GM19468 (cell line): ENCODE data around the gene F10.

Source experiments
- ATAC-seq: cut with Tn5 transposase; IDR thresholded peaks from one replicate; pipeline ENCODE4 v1.9.1; 2021; ENCODE audit warnings: mild to moderate bottlenecking, moderate library complexity, moderate number of reproducible peaks; ENCODE audit not compliant: unreplicated experiment; ENCODE audit errors: extremely low read depth

F10 gene

GRCh38 chr13:113086031-113086750 is 36.4 kb upstream of the F10 start:
- ATAC-seq, result no peak

GRCh38 chr13:113086991-113087922 is 35.3 kb upstream of the F10 start:
- no peak for ATAC-seq

- no peak for ATAC-seq
These were observed 34.5 kb upstream of the F10 start for GRCh38 chr13:113087923-113088690.

GRCh38 chr13:113088691-113089020 is 33.9 kb upstream of the F10 start:
- ATAC-seq, result no peak

- ATAC-seq, result no peak
These were observed 32.7 kb upstream of the F10 start for GRCh38 chr13:113089693-113090414.

GRCh38 chr13:113090415-113090770 is 32.2 kb upstream of the F10 start:
- ATAC-seq, result no peak

GRCh38 chr13:113090806-113091205 is 31.8 kb upstream of the F10 start:
- no peak for ATAC-seq

- no peak for ATAC-seq
These were observed 31.3 kb upstream of the F10 start for GRCh38 chr13:113091211-113091771.

GRCh38 chr13:113091891-113092775 is 30.5 kb upstream of the F10 start:
- ATAC-seq, result no peak

- no peak for ATAC-seq
These were observed 29.6 kb upstream of the F10 start for GRCh38 chr13:113092776-113093579.

GRCh38 chr13:113093580-113094409 is 28.8 kb upstream of the F10 start:
- ATAC-seq, result no peak

GRCh38 chr13:113094410-113094800 is 28.2 kb upstream of the F10 start:
- no peak for ATAC-seq

- no peak for ATAC-seq
These were observed 27.2 kb upstream of the F10 start for GRCh38 chr13:113095146-113096051.

GRCh38 chr13:113096052-113096744 is 26.4 kb upstream of the F10 start:
- ATAC-seq, result no peak

GRCh38 chr13:113096745-113097305 is 25.8 kb upstream of the F10 start:
- ATAC-seq, result no peak
